Fibroblast of lung (primary cell): Measurements from ENCODE around the gene MCFD2.

Source experiments
- CTCF ChIP-seq, 2 donors: IDR thresholded peaks in 1 of 2; conservative IDR thresholded peaks in 1 of 2; 1 replicate in 1 of 2; 2 replicates in 1 of 2; pipeline ENCODE4 v1.5.1; 2011 to 2012; ENCODE audit warnings: low read length in 2 of 2, control low read depth in 1 of 2, inconsistent platforms in 1 of 2, low read depth in 1 of 2, mild to moderate bottlenecking in 1 of 2
- EZH2 ChIP-seq: IDR thresholded peaks from 2 replicates; pipeline ENCODE4 v1.5.1; 2012; ENCODE audit warnings: low read length, control low read depth, mild to moderate bottlenecking; ENCODE audit errors: missing control alignments

GRCh38 chr2:46865181-46865970 is 50.2 kb downstream of the MCFD2 start:
- TF ChIP-seq CTCF (conservative IDR thresholded peaks at IDR 0.05 in 1 of 2, IDR thresholded peaks at IDR 0.05 in 1 of 2; ENCODE audit: low read depth in 1 of 2, low read length in 2 of 2) (no peak), EZH2 (no peak)
